ENCODE results near the gene SLC35D3.
"Not testable (repeated sequence)": the region's sequence is repeated elsewhere in the genome, so short reads cannot be mapped to it uniquely, and the experiment has no call there.

Gene SLC35D3

GRCh38 chr6:136921936-136922684 lies at the start of gene SLC35D3:
SLC35D3 (plus strand) TSS chr6:136922301; CDS start chr6:136922429, 128 bp downstream.
- DNase-seq, result peak; percentile 21

GRCh38 chr6:136873748-136874147 lies 48.4 kb upstream of the SLC35D3 start:
- DNase-seq, result no peak

GRCh38 chr6:136876469-136876868 lies 45.6 kb upstream of the SLC35D3 start:
- not testable (repeated sequence) for DNase-seq

- no peak for DNase-seq
Observed at GRCh38 chr6:136880748-136881460, 41.2 kb upstream of the SLC35D3 start.

- DNase-seq, result no peak
Observed at GRCh38 chr6:136886091-136886490, 36.0 kb upstream of the SLC35D3 start.

- DNase-seq, result peak; percentile 57
Observed at GRCh38 chr6:136887953-136888352, 34.1 kb upstream of the SLC35D3 start.

GRCh38 chr6:136889271-136890193 lies 32.6 kb upstream of the SLC35D3 start:
- DNase-seq, result peak; percentile 89

- no peak for DNase-seq
Observed at GRCh38 chr6:136890194-136890839, 31.8 kb upstream of the SLC35D3 start.

GRCh38 chr6:136890986-136891385 lies 31.1 kb upstream of the SLC35D3 start:
- DNase-seq, result no peak

GRCh38 chr6:136893187-136893586 lies 28.9 kb upstream of the SLC35D3 start:
- no peak for DNase-seq

- no peak for DNase-seq
Observed at GRCh38 chr6:136895901-136896300, 26.2 kb upstream of the SLC35D3 start.

- DNase-seq, result peak; percentile 74
Observed at GRCh38 chr6:136897071-136897470, 25.0 kb upstream of the SLC35D3 start.

GRCh38 chr6:136901212-136901784 lies 20.8 kb upstream of the SLC35D3 start:
- DNase-seq, result no peak

- not testable (repeated sequence) for DNase-seq
Observed at GRCh38 chr6:136904477-136904876, 17.6 kb upstream of the SLC35D3 start.

- no peak for DNase-seq
Observed at GRCh38 chr6:136914947-136915346, 7.2 kb upstream of the SLC35D3 start.

GRCh38 chr6:136918706-136919105 lies 3.4 kb upstream of the SLC35D3 start:
- DNase-seq, result no peak

- no peak for DNase-seq
Observed at GRCh38 chr6:136920216-136920615, 1.9 kb upstream of the SLC35D3 start.

- no peak for DNase-seq
Observed at GRCh38 chr6:136920671-136921380, 1.3 kb upstream of the SLC35D3 start.

- DNase-seq, result no peak
Observed at GRCh38 chr6:136921381-136921935, 643 bp upstream of the SLC35D3 start.

- no peak for DNase-seq
Observed at GRCh38 chr6:136922685-136923006, 545 bp downstream of the SLC35D3 start.

All from NCI-H748 treated with DMSO at 0.1 percent for 48 hours (cell line).